GM13976 (cell line): Measurements from ENCODE around the gene PATE4.

Experiments used
- DNase-seq: peaks from one replicate; pipeline ENCODE4 v3.0.0; 2012; ENCODE audit warnings: low spot score
- CTCF ChIP-seq: IDR thresholded peaks from 2 replicates; pipeline ENCODE4 v1.5.1; 2012; ENCODE audit warnings: borderline replicate concordance, mild to moderate bottlenecking; ENCODE audit not compliant: insufficient read depth; ENCODE audit errors: extremely low read depth, missing control alignments, control extremely low read depth
- in situ Hi-C: fragments of 300-500 bp; cut with MboI; formaldehyde crosslinking; loops from one replicate; pipeline ENCODE4 v1.12.0; 2022; ENCODE audit warnings: low sequenced_read_pairs, mixed read lengths, inconsistent platforms; ENCODE audit not compliant: unreplicated experiment

PATE4 gene

GRCh38 chr11:125871391-125872137, 38.4 kb downstream of the PATE4 start:
- DNase-seq = no peak
- in situ Hi-C loops = no loop called here
- no peak for TF ChIP-seq CTCF

- no peak for TF ChIP-seq CTCF
- no peak for DNase-seq
- in situ Hi-C loops = no loop called here
These were observed 39.0 kb downstream of the PATE4 start for GRCh38 chr11:125872138-125872491.

GRCh38 chr11:125873881-125874555, 40.9 kb downstream of the PATE4 start:
- TF ChIP-seq CTCF = no peak
- in situ Hi-C loops = no loop called here
- no peak for DNase-seq

- in situ Hi-C loops = no loop called here
- peak; percentile 77 for TF ChIP-seq CTCF
- DNase-seq = peak; percentile 56
These were observed 41.5 kb downstream of the PATE4 start for GRCh38 chr11:125874556-125875124.

GRCh38 chr11:125881291-125881690, 48.2 kb downstream of the PATE4 start:
- in situ Hi-C loops = no loop called here
- no peak for DNase-seq
- no peak for TF ChIP-seq CTCF

- TF ChIP-seq CTCF = no peak
- in situ Hi-C loops = no loop called here
- no peak for DNase-seq
These were observed 50.3 kb downstream of the PATE4 start for GRCh38 chr11:125883375-125883774.
